Left colon (tissue), 2 donors: ENCODE measurements around the gene CATSPER3. TPM values are rescaled to one million over a fixed set of nuclear protein-coding genes. Genes with fewer than 3 reads are reported as not detected.
"Not testable (repeated sequence)": the region's sequence is repeated elsewhere in the genome, so short reads cannot be mapped to it uniquely, and the experiment has no call there.

ENCODE experiments used
- ATAC-seq: fragments of 200-7000 bp; cut with Tn5 transposase; one replicate; pipeline ENCODE4 v1.9.1; 2020; ENCODE audit warnings: mild to moderate bottlenecking, moderate library complexity
- DNase-seq, 2 donors: peaks; one replicate each; pipeline ENCODE4 v3.0.0-alpha.2; 2020
- intact Hi-C, 2 donors: fragments of 100-400 bp; cut with DNase I in 1 of 2; cut with micrococcal nuclease in 1 of 2; formaldehyde crosslinking; loops; one replicate each; pipeline versions ENCODE4 v1.11.2 to v1.14.0; 2022; cut with DNase I, micrococcal nuclease
- total RNA-seq, 2 donors: library from RNA; stranded (reverse); fragmentation: NEBNext Ultra II Directional; extraction: Animal tissue kit (Norgen Biotek cat#: 25700); gene quantifications; one replicate each; pipeline ENCODE4 v1.2.1, GENCODE V29; 2021
- donor health status: DM: no; HTN: no; CAD: no.
- donor health status: DM: yes; HTN: yes; CAD: no.

The CATSPER3 gene
- total RNA-seq, 2 donors from 2014 or later, result 0.70 to 1.1 TPM

DNA sequence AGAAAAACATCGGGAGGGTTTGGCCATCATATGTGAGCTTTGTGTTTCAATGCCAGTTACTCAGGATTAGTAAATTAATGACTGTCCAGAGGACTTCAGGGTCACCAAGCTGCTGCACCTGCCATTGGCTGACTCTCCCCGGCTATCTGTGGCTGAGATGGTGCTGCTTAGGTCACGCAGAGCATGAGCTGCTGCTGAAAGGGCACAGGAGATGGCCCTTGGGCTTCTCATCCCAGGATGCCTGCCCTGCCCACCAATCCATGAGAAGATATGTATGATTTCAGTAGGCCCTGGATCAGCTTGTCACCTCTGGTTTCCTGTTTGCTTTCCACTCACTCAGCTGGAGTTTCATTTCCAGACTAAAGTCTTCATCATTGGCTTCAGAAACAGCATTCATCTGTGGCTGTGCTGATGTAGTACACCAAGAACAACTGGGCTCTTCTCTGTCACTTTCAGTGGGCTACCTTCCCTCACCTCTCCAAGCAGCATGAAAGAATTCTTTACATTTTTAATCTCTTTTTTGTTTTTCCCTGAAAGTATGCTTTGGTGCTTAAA is 2.4 kb upstream of the CATSPER3 start:
- no peak for DNase-seq
- ATAC-seq, result no peak
- intact Hi-C loops, result no loop called here

DNA sequence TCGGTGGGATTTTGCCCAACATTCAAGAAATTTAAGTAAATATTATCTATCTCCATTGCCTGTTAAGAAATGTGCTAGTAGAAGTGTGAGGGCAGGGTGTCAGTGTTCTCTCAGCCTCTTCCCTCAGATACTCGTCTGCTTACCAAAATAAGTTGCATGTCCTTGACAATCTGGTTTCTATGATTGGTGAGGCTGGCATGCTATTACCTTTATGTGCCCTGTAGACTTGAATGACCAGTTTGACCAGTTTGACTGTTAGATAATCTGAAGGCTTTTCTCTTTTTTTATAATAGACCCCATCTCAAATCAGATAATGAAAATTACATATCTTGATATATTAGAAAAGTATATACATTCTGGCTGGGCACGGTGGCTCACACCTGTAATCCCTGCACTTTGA is 348 bp downstream of the CATSPER3 start:
- intact Hi-C loops, result no loop called here
- DNase-seq (no peak), ATAC-seq (no peak)

DNA sequence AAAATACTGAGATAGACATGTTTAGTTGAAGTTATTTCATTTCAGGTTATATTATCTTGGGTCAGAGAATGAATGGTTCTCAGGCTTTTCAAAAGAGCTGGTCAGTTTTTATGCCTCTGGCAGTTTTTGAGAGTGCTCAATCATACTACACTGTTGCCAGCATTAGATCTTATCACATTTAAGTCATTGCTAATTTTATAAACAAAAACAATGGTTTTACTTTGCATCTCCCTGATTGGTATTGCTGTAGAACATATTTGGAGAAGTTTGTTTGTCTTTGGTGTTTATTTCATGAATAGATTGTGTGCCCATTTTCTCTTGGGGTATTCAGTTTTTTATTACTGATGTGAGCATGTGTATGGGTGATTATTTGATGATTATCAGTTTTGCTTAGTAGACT is 1.5 kb downstream of the CATSPER3 start:
- DNase-seq, result no peak
- intact Hi-C loops, result no loop called here
- no peak for ATAC-seq

GRCh38 chr5:134975078-134975715 is 7.5 kb downstream of the CATSPER3 start:
- DNase-seq (no peak), ATAC-seq (no peak)

DNA sequence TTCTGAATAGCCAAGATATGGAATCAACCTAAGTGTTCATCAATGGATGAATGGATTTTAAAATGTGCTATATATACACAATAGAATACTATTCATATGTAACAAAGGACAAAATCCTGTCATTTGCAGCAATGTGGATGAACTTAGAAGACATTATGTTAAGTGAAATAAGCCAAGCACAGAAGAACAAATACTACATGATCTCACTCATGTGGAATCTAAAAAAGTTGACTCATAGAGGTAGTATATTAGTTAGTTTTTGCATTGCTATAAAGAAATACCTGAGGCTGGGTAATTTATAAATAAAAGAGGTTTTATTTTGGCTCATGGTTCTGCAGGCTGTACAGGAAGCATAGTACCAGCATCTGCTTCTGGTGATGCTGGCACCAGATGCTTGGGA is 8.1 kb downstream of the CATSPER3 start:
- DNase-seq (no peak), ATAC-seq (no peak)
- intact Hi-C loops, result no loop called here

More at GRCh38 chr5:134975078-134975715, 7.5 kb downstream of the CATSPER3 start:
- intact Hi-C loops, result no loop called here

GRCh38 chr5:134976841-134977240 is 9.1 kb downstream of the CATSPER3 start:
- intact Hi-C loops, result no loop called here
- ATAC-seq (no peak), DNase-seq (no peak)

- no peak for ATAC-seq
- intact Hi-C loops, result no loop called here
- no peak for DNase-seq
These were observed 11.7 kb downstream of the CATSPER3 start for GRCh38 chr5:134979416-134979815.

GRCh38 chr5:134982230-134982629 is 14.5 kb downstream of the CATSPER3 start:
- DNase-seq, result no peak
- intact Hi-C loops, result no loop called here
- no peak for ATAC-seq

GRCh38 chr5:134989266-134989830 is 21.6 kb downstream of the CATSPER3 start:
- no peak for DNase-seq

GRCh38 chr5:134990183-134990582 is 22.5 kb downstream of the CATSPER3 start:
- ATAC-seq, intact Hi-C loops, DNase-seq: not testable (repeated sequence)

More at GRCh38 chr5:134989266-134989830, 21.6 kb downstream of the CATSPER3 start:
- ATAC-seq, result no peak
- intact Hi-C loops, result no loop called here

- intact Hi-C loops, result no loop called here
- ATAC-seq, result no peak
- DNase-seq, result no peak
These were observed 24.4 kb downstream of the CATSPER3 start for GRCh38 chr5:134992148-134992547.

- intact Hi-C loops, result no loop called here
- DNase-seq (no peak), ATAC-seq (no peak)
These were observed 25.5 kb downstream of the CATSPER3 start for GRCh38 chr5:134993161-134993560.

- DNase-seq (no peak), ATAC-seq (no peak)
- intact Hi-C loops, result no loop called here
These were observed 27.0 kb downstream of the CATSPER3 start for GRCh38 chr5:134994560-134995156.

DNA sequence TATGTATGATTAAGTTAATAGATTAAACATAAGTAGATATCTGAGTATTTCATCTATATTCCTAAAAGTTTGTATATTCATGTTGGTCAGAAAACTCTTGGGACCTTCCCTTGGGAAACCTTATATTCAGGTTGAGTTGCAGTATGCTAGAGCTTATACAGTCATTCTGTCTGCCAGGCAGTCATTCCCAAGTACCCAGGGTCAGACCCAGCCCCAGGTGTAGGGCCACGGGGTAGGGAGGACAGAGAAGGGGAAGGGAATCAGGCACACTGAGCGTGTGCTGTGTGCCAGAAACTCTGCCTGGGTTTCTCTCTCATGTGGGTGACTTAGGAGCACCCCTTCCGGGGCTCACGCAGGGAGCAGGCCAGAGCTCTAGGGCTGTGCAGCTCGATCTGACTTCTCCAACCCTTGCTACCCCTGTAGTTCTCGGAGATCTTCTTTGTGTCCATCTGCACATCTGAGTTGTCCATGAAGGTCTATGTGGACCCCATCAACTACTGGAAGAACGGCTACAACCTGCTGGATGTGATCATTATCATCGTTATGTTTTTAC is 28.2 kb downstream of the CATSPER3 start:
- no peak for ATAC-seq
- intact Hi-C loops, result no loop called here
- no peak for DNase-seq

DNA sequence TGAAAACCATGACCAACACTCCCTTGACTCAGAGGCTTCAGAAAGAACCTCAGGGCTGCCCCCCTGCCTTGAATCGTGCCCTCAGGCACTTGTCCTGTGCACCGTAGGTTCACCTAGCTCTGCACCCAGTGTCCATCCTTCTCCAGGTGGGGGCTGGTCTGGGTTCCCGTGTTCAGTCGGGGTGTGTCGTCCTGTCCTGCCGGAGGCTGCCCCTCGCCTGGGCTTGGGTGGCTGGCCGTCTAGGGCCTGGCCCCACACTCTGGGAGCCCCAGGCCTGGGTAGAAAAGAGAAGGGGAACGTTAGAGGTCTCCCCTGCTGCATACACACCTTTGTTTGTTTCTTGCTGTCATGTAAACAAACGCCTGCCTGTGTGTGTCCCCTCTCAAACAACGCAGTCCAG is 29.3 kb downstream of the CATSPER3 start:
- intact Hi-C loops, result no loop called here
- DNase-seq, result no peak
- ATAC-seq, result no peak

GRCh38 chr5:134998068-134998467 is 30.4 kb downstream of the CATSPER3 start:
- DNase-seq, intact Hi-C loops, ATAC-seq: not testable (repeated sequence)

DNA sequence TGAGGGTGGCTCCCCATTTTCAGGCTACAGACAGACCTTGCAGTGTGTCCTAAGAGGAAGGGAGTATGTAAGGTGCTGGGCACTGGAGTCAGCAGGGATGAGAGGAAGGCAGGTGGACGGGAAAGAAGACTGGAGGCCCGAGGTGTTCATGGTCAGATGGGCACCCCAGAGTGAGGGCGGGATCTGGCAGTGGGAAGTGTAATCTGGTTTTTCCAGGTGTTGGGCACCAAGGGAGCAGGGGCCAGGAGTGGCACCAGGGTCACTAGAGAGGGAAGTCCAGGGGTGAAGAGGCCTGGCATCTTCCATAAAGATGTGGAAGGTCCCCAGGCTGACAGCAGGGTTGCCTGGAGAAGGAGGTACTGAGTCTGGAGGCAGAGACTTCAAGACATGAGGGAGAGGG is 36.7 kb downstream of the CATSPER3 start:
- intact Hi-C loops, result no loop called here
- no peak for ATAC-seq
- DNase-seq, result no peak

DNA sequence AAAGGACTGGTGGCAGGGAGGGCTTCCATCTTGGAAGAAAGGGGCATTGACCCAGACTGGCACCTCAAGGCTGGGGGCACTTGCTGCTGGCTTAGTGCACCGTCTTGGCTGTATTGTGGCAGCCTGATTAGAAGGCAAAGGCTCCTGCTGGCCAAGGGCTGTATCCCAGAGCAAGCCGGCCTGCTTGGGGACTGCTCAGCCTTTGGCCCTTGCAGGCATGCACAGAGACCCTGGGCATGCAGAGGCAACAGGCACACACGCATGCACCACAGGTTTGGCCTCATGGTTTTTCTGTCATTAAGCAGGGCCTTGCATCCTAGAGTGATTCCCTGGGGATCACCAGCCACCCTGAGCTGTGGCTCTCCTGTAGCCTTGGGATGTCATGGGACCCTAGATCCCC is 37.4 kb downstream of the CATSPER3 start:
- intact Hi-C loops, result no loop called here
- no peak for DNase-seq
- no peak for ATAC-seq

GRCh38 chr5:135007305-135007704 is 39.6 kb downstream of the CATSPER3 start:
- intact Hi-C loops, result no loop called here
- no peak for DNase-seq

More at GRCh38 chr5:135007305-135007704, 39.6 kb downstream of the CATSPER3 start:
- no peak for ATAC-seq
